ELF-1 (cell line): ENCODE results near the gene LNPEP.
"Not testable (repeated sequence)": the region's sequence is repeated elsewhere in the genome, so short reads cannot be mapped to it uniquely, and the experiment has no call there.

Experiments
- DNase-seq: peaks from one replicate; pipeline ENCODE4 v3.0.0-alpha.2; 2016; ENCODE audit warnings: low read depth, low spot score

The LNPEP gene

DNA sequence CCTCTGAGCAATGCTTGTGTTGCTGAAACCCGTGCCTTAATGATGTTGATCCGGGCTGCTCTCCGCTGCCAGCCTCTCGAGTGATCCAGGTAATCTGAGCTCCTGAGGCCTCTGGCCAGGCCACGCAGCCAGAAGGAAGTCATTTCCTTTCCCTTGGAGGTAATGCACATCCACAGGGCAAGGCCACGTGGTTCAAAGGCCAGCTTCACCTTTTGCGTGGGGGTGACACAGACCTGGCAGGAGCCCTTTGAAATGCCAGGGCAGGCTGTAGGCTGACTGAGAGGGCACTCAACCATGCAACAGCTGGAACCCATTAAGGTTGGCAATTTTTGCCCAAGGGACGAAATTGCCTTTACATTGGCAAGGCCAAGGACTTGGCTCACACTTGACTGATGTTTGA is 126.2 kb downstream of the LNPEP start:
- no peak for DNase-seq

DNA sequence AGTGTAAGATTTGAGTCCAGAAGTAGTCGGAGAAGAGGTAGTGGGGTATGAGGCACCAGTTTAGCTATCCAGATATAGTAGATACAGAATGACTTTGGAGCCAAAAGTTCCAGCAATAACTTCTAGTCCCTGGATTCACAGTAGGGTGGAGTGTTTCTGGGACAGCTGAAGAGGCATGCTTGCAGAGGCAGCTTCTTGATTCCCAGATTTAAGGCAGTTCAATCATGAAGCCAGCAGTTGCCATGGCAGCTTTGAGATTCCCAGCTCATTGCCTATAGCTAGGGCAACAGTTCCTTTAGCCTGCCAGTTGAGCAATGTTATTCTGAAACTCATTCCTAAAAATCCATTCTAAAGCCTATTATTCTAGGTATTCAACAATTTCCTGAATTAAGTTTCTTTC is 127.4 kb downstream of the LNPEP start:
- DNase-seq = no peak

DNA sequence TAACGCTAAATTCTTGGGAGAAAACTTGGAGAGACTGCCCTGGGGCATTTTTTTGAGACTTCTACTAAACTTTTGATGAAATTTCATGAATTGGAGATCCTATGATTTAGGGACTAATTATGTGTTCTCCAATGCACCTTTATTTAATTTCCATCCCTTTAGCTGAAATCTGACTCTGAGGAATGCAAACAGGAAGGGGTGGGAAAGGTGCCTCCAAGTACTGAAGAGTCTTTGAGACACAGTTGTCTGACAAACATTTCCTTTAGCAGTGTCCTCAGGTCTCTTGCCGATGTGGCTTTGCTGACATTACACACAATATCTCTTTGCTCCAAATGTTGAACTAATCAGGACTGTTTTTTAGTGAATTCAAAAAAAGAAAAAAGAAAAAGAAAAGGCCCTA is 129.6 kb downstream of the LNPEP start:
- no peak for DNase-seq

DNA sequence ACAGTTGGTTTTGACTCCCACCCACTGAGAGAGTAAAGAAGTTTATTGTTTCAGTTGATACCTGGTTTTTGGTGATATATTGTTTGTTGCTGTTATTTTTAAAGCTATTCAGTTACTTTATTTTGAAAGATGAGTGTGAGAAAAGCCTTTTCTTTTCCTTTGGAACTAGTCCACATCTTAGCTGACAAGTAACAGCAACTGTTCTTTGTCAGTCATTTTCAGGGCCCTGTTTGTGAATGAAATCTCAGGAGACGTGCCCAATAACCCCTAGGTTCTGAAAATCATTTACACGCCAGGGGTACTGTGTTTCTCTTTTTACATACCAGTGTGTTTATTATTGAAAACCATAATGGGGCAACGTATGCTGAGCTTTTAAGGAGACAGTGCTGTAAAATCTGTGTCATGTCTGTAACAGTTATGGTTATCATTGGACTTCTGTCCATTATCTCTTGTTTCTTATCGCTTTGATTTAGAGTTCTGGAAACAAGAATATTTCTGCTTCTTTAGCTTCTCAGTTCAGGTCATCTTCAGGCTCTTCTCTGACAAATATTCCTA is 131.5 kb downstream of the LNPEP start:
- DNase-seq = no peak

DNA sequence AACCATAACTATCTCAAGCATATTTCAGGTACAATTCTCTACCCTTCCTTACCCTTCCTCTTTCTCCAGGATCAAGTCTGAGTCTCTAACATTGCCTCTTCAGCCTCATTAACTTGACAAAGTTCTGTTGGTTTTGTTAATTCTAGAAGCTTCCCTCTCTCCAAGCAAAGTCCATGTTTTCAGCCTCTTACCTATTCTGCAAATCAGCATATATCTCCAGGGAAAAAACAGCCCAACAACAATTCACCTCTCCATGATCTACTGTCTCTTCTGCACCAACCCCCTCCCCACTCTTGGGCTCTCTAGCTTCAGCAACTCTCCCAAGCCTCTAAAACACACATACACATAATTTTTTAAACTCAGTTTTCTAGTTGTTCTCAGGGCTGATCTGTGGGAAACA is 134.4 kb downstream of the LNPEP start:
- DNase-seq = no peak

DNA sequence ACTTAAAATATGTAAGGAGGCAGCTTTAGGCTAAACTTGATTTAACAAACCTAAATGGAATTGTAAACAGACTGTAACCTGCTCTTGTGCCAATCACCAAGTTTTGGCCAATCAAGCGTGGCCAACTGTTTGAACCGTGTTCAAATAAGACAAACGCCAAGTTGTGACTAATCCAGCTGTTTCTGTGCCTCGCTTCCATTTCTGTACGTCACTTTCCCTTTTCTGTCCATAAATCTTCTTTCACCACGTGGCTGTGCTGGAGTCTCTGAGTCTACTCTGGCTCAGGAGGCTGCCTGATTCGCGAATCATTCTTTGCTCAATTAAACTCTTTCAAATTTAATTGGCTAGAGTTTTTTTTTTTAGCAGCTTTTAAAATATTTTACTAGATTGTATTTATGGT is 135.2 kb downstream of the LNPEP start:
- DNase-seq = no peak

DNA sequence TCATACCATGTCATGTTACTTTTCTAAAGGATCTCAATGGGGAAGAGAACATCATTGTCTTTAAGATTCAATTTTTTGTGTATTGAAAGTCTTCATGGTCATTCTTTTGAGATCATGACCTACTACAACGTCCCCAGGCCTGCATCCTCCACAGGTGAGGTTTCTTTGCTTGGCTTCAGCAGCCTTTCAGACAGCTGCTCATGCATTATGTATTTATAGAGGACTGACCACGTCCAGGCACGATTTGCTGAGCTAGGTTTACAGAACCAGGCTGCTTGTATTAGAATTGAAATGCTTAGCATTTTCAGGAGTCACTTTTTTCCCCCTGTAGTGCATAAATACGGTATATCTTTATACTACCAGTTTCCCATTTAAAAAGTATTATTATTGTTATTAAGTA is 136.1 kb downstream of the LNPEP start:
- no peak for DNase-seq

DNA sequence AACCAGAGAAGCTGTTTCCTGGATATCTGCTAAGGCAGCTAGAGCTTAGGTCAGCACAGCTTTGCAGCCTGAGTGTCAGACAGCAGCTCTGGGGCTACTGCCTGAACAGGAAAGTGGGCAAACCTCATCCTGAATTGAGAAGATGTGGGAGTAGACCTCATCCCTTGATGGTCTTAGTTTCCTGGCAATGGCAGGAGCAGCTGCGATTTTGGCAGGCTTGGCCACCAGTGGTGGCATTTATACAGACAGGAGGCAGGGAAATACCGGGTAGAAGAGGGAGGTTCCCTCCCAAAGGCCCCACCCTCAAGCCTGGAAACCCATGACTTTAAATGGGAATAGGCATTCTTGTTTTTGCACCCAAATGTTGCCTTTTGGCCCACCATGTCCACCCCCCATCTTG is 136.8 kb downstream of the LNPEP start:
- no peak for DNase-seq

DNA sequence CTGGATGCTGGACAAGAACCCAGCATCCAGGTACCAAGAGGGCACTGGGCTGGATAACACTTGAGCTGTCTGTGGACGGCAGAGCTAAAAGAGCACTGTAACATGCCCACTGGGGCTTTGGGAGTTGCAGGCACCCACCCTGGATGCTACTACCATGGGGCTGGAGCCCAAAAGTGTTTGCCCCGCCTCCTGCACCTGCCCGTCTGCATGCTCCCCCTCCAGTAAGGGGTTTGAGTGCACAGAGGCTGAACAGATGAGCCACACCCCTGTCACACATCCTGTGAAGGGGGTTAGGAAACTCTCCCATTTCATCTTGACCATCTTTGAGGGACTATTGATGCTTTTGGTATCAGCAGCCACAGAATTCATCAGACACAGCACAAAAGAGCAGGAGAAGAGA is 137.5 kb downstream of the LNPEP start:
- no peak for DNase-seq

DNA sequence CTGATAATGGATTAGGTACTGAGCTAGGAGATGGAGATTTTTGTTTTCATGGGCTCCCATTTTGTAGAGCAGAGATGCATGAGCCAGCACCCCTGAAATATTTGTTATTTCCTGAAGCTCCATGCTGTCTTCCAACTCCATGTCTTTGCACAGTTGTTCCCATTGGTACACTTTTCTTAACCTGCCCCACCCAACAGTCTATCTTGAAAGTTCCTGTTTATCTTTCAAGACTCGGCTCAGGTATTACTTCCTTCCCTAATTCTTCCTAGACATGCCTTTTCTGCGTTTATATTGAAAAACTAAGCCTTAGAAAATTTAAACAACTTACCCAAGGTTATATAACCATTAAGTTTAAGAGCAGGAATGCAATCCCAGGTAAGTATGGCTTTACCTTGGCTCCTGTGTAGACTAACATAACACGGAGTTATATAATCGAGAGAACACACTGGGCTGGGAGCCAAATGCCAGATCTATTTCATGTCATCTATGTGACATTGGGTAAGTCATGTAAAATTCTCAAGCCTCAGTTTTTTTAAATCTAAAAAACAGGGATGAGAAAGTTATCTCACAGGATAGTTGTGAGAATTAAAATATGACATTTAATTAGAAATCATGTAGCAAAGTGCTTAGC is 139.1 kb downstream of the LNPEP start:
- no peak for DNase-seq

DNA sequence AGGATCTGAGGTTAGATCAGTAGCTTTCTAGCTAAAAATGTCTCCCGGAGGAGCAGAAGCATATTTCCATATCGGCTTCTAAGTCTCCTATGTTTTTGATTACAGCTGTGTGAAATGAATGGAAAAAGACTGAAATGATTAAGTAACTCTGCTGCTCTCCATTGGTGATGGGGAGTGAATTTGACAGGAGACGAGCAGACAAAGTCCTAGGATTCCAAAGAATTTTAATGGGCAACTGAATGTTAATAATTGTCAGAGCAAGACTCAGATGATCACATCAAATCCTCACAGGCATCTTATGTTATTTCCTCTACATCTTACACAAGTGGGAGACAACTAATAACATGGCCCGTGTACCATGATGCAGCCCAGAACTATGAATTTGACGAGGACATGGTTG is 139.8 kb downstream of the LNPEP start:
- DNase-seq = no peak

DNA sequence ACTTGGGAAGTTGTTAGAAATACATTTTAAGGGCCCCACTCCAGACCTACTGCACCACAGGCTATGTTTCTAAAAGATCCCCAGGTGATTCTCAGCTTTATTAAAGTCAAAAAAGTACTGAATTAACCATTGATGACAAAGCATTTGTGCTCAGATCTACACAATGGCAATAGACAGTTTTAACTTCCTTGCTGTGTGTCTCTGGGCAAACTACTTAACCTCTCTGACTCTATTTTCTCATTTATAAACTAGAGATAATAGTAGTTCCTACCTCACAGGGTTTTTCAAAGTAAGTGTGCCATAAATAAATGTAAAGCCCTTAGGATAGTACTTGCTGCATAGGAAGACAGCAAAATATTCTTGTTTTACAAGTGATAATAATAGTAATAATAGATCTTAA is 140.2 kb downstream of the LNPEP start:
- no peak for DNase-seq

DNA sequence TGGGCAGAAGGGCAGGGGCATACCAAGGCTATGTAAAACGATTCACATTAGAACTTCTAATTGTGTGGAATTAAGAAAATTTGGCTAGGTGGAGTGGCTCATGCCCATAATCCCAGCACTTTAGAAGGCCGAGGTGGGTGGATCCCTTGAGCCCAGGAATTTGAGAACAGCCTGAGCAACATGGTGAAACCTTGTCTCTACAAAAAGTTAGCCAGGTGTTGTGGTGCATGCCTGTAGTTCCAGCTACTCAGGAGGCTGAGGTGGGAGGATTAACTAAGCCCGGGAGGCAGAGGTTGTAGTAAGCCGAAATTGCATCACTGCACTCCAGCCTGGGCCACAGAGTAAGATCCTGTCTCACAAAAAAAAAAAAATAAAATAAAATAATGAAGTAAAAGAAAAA is 141.4 kb downstream of the LNPEP start:
- DNase-seq = no peak

DNA sequence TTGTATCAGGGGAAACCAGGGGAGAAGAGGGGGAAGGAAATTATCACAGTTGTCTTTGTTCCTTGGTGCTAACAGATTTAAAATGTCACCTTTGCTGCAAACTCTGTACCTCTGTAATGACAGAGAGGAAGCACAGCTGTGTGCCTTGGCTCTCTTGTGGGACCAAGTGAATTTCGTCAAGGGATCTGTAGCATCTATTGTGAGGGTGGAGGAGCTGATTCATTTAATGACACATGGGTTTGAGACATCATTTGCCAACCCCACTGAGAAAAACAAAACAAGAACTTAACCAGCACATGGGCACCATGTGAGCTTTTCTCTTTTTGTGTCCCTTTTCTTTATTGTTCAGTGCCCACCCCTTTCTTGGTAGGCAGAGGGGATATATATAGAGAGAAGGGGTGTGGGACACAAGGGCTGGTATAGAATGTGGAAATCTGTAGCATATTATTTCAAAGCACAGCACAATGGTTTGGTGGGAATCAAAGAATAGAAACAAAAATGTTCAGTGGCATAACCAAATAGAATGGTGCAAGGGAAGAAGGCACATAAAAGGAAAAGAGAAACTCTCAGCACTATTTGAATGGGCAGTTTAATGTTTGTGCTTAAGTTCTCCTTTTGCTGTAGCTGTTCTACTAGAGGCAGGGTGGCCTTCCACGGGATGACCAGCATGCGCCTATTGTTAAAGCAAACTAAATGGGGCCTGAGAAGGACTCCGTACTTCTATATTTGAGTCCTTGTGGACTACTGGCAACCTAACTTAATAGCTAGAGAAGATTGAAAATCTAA is 143.3 kb downstream of the LNPEP start:
- no peak for DNase-seq

DNA sequence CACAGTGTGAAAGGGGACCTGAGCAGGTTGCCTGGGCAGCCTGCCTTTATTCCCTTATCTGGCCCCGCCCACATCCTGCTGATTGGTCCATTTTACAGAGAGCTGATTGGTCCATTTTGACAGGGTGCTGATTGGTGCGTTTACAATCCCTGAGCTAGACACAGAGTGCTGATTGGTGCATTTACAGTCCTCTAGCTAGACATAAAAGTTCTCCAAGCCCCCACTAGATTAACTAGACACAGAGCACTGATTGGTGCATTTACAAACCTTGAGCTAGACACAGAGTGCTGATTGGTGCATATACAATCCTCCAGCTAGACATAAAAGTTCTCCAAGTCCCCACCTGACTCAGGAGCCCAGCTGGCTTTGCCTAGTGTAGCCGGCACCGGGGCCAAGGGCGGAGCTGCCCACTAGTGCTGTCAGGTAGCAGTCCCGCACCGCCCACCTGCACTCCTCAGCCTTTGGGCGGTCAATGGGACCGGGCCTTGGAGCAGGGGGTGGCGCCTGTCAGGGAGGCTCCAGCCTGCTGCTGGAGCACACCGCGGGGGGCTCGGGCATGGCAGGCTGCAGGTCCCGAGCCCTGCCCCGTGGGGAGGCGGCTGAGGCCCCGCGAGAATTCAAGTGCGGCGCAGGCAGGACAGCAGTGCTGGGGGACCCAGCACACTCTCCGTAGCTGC is 149.0 kb downstream of the LNPEP start:
- not testable (repeated sequence) for DNase-seq

DNA sequence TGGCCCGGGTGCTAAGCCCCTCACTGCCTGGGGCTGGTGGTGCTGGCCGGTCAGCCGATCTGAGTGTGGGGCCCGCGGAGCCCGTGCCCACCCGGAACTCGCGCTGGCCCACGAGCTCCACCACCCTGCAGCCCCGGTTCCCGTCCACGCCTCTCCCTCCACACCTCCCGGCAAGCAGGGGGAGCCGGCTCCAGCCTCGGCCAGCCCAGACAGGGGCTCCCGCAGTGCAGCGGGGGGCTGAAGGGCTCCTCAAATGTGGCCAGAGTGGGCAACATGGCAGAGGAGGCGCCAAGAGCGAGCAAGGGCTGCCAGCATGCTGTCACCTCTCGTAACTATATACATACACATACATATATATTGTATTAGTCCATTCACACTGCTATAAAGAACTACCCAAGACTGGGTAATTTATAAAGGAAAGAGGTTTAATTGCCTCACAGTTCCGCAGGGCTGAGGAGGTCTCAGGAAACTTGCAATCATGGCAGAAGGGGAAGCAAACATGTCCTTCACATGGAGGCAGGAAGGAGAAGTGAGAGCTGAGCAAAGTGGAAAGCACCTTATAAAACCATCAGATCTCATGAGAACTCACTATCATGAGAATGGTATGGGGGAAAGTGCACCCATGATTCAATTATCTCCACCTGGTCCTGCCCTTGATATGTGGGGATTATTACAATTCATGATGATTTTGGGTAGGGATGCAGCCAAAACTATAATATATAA is 149.7 kb downstream of the LNPEP start:
- DNase-seq = no peak
